ENCODE data around the gene ZNF587B.
A peak's percentile ranks its signal among the peaks of the same experiment; 100 is the strongest.
"Not testable (repeated sequence)": the region's sequence is repeated elsewhere in the genome, so short reads cannot be mapped to it uniquely, and the experiment has no call there.

ZNF587B gene

DNA sequence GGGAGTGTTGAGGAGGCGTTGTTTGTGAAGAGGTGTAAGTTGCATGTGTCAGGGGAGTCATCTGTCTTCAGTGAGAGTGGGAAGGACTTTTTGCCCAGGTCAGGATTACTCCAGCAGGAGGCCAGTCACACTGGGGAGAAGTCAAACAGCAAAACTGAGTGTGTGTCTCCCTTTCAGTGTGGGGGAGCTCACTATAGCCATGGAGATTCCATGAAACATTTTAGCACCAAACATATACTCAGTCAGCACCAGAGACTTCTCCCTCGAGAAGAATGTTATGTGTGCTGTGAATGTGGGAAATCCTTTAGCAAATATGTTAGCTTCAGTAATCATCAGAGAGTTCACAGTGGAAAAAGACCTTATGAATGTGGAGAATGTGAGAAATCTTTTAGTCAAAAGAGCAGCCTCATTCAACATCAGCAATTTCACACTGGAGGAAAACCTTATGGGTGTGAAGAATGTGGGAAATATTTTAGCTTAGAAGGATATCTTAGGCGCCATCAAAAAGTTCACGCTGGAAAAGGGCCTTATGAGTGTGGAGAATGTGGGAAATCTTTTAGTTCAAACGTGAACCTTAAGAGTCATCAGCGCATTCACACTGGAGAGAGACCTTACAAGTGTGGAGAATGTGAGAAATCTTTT is 11.1 kb downstream of the ZNF587B start:
- no peak overlapping the region for H3K4me3 ChIP-seq (ENCODE audit: low read length)
- no peak for TF ChIP-seq ZNF274 (IDR thresholded peaks at IDR 0.05; ENCODE audit: low read depth, low read length)

DNA sequence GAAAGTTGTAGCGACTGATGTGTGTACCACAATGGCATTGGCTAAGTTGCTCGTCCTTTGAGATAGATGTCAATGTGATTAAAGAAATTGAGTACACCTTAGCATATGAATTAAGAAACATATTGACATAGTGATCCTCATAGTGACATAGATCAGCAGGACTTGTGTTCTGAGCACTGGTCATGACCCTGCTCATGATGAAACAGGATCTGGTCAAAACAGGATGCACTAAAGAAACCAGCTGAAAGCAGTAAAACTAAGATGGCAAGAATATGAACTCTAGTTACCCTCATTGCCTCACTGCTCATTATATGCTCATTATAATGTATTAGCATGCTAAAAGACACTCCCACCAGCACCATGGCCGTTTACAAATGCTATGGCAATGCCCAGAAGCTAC is 17.1 kb downstream of the ZNF587B start:
- not testable (repeated sequence) for H3K4me3 ChIP-seq (ENCODE audit: low read length)

DNA sequence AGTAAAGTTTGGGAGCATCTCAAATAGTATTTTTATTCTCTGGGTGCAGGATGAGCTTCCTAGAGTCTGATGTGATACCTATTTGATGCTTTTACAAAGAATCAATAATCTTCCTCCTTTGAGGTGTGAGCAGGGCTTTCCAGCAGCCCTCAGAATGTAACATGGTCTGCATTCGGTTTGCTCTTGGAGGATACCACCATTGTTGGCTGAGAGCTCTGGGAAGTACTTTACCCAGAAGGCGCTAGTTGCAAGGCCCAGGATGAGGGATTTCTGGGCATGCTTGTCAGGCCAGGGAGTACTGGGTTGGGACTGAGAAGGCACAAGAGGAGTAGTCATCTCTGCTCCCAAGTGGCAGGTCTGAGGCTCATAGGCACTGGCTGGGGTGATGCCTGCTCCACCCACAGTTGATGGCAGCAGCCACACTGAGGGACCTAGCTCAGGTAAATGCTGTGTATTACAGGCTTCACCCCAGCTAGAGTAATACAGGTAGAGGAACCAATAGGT is 19.1 kb downstream of the ZNF587B start:
- H3K4me3 ChIP-seq (ENCODE audit: low read length), result not testable (repeated sequence)

DNA sequence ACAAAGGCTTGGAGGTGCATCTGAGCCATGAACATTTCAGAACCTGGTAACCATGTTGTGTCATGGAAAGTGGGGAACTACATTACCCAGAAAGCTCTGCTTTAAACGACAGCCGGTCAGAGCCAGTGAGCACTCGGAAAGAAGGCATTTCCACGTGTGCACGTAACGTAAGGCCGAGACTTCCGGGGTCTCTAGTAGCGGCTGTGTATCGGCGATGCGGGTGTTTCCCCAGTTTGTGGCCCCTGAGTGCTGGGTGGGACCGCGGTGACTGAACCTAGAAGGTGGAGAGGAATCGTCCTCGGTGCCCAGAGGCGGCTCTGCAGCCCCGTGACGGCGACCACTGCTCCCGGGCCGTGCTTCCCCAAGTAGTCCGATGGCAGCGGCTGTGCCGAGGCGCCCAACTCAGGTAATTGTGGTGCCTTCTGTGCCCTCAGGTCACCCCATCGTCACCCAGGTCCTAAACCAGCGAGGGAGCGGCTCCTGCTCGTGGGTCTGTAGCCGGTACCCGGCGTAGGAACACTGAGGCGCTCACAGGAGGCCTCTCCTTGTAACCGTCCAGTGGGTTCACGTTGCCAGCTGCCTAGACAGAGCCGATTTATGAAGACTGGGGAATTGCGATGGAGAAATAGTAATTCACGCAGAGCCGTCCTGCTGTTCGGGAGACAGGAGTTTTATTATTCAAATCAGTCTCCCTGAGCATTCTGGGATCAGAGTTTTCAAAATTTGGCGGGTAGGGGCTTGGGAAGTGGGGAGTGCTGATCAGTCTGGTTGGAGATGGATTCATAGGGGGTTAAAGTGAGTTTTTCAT is 19.8 kb downstream of the ZNF587B start, which contains the start of gene ZNF587:
ZNF587 (plus strand) TSS at position 194 of the 808 bp plus-strand sequence; CDS start at position 374, 180 bp downstream.
- H3K4me3 ChIP-seq (ENCODE audit: low read length), result peak within 1 kb of the TSS; percentile 93

DNA sequence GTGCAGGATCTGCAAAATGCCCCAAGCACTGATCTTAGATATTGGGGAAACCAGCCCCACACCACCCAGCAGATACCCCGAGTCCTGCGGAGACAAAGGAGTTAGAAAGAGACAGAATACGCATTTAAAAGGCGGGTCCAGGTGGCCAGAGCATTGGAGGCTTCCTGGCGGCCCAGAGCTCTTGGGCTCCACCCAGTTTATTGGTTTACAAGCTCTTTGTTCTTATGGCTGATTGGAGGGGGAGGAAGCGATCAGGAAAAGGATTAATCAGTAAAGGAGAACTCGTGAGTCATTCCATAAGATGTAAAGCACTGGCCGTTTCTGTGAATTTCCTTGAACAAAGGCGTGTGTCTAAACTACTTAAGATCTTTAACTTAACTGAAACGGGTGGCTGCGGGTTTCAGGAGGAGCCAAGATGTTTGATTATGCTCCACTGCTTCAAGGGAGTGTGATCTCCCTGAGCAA is 20.5 kb downstream of the ZNF587B start:
- TF ChIP-seq ZNF274 (IDR thresholded peaks at IDR 0.05; ENCODE audit: low read depth, low read length), result no peak

DNA sequence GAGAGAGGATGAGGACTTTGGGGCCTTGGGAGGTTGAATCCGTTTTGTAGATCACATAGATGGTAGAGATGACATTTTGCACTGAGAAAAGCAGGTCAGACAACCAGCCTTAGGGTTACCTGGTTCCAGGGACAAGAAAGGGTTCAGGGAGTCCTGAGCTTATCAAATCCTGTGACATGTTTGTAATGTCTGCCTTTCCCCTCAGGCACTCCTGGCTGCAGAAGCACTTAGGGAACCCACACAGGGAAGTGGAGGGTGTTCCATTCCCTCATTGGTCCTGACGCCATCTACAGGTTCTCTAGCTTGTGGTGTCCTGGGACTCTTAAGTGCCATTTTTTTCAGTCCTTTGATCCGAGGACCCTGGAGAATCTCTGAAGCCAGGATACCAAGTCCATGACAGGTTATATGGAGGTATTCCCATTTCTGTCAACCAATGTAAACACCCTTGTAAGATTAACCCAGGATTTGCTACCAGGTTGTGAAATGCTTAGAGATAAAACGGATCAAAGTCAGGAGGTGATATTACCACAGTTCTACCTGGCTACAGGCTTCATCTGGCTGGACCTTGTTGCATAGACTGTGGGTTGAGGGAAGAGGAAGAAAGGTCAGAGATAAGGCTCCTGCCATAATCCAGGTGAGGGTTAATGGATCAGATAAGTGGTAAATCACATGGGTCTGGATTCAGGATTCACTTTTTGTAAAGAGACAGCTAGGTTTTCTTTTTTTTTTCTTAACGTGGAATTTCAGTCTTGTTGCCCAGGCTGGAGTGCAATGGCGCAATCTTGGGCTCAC is 21.9 kb downstream of the ZNF587B start:
- H3K4me3 ChIP-seq (ENCODE audit: low read length), result not testable (repeated sequence)

More for the DNA sequence above, 20.5 kb downstream of the ZNF587B start:
- peak overlapping the region; percentile 93 for H3K4me3 ChIP-seq (ENCODE audit: low read length)

DNA sequence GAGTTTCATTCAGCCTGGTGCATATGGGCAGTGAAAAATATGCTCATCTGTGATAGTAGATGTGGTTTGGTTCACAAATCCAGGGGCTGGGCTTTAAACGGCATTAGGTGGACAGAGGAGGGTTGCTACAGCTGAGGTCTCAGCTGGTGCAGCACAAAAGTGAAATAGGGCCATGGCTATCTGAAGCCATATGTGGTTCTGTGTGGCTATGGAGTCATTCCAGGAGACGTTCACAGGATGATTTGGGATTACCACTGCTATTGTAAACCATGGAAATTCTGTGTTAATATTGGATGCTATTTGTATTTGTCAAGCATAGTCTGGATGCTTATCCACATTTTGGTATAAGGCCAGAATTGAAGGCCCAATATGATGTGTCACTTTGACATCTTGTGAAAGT is 24.0 kb downstream of the ZNF587B start:
- not testable (repeated sequence) for H3K4me3 ChIP-seq (ENCODE audit: low read length)

DNA sequence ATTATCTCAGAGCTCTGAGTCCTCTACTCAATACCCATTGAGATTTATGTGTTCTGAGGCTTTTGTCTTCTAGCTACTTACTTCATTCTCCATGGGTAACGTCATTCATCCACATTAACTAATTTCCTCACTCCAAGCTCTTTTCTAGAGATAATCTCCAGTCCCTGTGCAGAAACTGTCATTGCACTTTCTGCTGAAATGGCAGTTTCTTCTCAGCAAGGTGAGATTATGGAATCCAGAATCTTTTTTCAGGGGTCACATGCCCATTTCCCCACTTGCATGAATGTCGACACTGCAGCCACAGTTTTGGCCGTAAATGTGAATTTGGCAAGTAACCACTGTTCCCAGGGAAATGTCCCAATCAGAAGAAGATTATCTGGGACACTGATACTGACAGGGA is 32.3 kb downstream of the ZNF587B start:
- not testable (repeated sequence) for H3K4me3 ChIP-seq (ENCODE audit: low read length)

DNA sequence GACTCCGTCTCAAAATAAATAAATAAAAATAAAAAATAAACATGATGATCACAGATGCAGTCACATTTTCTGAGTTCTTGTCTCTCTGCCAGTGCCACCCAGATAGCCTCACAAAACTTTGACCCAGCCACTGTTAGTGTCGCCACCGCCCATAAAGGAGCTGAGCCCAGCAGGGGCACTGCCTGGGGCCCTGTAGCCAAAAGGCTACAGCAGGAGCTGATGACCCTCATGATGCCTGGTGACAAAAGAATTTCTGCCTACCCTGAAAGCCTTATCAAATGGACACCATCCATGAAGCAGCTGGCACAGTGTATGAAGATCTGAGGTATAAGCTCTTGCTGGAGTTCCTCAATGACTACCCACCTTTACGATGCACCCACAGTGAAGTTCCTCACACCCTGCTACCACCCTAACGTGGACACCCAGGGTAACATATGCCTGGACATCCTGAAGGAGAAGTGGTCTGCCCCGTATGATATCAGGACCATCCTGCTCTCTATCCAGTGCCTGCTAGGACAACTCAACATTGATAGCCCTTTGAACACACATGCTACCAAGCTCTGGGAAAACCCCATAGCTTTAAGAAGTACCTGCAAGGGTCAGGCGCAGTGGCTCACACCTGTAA is 37.9 kb downstream of the ZNF587B start:
- TF ChIP-seq ZNF274 (IDR thresholded peaks at IDR 0.05; ENCODE audit: low read depth, low read length), result no peak
- H3K4me3 ChIP-seq (ENCODE audit: low read length), result no peak overlapping the region

DNA sequence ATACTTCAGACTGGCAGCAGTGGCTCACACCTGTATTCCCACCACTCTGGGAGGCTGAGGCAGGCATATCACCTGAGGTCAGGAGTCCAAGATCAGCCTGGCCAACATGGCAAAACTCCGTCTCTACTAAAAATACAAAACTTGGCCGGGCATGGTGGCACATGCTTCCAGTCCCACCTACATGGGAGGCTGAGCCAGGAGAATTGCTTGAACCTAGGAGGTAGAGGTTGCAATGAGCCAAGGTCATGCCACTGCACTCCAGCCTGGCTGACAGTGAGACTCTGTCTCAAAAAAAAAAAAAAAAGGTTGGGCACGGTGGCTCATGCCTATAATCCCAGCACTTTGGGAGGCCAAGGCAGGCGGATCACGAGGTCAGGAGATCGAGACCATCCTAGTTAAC is 39.6 kb downstream of the ZNF587B start:
- H3K4me3 ChIP-seq (ENCODE audit: low read length), result not testable (repeated sequence)

DNA sequence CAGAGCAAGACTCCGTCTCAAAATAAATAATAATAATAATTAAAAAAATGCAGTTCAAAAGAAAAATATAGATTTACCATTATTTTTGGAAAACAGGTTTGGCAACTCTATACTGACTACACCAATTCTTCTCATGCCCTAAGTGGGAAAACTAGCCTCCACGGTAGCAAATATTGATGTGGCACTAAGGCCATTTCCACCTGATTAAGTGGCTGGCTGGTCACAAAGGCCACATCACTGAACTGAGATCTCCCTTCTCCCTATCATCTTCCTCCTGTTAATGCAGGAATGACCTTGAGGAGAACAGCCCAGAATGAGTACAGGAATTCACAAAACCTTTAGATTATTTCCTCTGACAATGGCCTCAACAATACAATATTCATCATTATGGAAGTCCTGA is 40.1 kb downstream of the ZNF587B start:
- TF ChIP-seq ZNF274 (IDR thresholded peaks at IDR 0.05; ENCODE audit: low read depth, low read length), result no peak

DNA sequence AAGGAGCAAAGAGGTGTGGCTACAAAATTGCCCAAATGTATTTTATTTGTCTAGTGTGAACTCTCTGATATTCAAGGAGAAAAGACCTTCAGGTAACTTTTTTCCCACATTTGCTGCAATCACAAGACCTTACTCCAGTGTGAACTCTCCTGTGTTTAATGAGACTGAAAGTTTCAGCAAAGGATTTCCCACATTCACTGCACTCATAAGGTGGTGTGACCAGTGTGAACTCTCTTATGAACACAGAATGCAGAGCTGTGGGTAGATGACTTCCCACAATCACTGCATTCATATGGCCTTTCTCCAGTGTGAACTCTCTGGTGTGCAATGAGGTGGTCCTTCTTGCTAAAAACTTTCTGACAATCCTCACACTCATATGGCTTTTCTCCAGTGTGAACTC is 42.4 kb downstream of the ZNF587B start:
- H3K4me3 ChIP-seq (ENCODE audit: low read length), result no peak overlapping the region
- no peak for TF ChIP-seq ZNF274 (IDR thresholded peaks at IDR 0.05; ENCODE audit: low read depth, low read length)

More for the DNA sequence above, 40.1 kb downstream of the ZNF587B start:
- no peak overlapping the region for H3K4me3 ChIP-seq (ENCODE audit: low read length)

DNA sequence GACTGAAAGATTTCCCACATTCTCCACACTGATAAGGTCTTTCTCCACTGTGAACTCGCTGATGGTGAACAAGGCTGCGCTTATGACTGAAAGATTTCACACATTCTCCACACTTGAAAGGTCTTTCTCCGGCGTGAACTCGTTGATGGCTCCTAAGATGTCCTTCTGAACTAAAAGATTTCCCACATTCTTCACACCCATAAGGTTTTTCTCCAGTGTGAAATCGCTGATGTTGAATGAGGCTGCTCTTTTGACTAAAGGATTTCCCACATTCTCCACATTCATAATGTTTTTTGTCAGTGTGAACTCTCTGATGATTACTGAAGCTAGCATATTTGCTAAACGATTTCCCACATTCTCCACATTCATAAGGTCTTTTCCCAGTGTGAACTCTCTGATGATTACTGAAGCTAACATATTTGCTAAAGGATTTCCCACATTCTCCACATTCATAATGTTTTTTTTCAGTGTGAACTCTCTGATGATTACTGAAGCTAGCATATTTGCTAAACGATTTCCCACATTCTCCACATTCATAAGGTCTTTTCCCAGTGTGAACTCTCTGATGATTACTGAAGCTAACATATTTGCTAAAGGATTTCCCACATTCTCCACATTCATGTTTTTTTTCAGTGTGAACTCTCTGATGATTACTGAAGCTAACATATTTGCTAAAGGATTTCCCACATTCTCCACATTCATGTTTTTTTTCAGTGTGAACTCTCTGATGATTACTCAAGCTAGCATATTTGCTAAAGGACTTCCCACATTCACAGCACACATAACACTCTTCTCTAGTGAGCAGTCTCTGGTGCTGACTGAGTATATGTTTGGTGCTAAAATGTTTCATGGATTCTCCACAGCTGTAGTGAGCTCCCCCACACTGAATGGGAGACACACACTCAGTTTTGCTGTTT is 44.0 kb downstream of the ZNF587B start:
- H3K4me3 ChIP-seq (ENCODE audit: low read length), result not testable (repeated sequence)

DNA sequence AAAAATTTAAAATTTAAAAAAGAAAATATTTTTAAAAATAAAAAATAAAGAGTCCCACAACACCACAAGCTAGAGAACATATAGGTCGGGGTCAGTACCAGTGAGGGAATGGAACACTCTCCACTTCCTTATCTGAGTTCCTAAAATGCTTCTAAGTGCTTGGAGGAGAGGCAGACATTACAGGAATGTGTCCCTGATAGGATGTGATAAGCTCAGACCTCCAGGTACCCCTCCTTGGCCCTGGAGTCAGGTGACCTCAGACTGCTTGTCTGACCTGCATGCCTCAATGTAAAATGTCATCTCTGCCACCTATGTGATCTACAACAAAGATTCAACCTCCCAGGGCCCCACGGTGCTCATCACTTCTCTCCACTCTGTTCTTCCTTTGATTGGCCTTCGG is 55.9 kb downstream of the ZNF587B start:
- TF ChIP-seq ZNF274 (IDR thresholded peaks at IDR 0.05; ENCODE audit: low read depth, low read length), result no peak
- H3K4me3 ChIP-seq (ENCODE audit: low read length), result no peak overlapping the region
